Peyer's patch (tissue), 4 donors: ENCODE results near the gene TANGO2.

Experiments used
- CTCF ChIP-seq, 6 experiments: fragments of 450-650 bp in 4 of 6; fragments of 200-600 bp in 2 of 6; sonication (generic) in 1 of 6; IDR thresholded peaks; one replicate each; pipeline ENCODE4 v1.5.1; 2017 to 2019; ENCODE audit warnings: antibody characterized with exemption in 6 of 6, mild to moderate bottlenecking in 3 of 6, moderate library complexity in 1 of 6
- POLR2A ChIP-seq, 2 donors: fragments of 450-650 bp; IDR thresholded peaks; one replicate each; pipeline ENCODE4 v1.5.1; 2017; ENCODE audit warnings: antibody characterized with exemption in 2 of 2, mild to moderate bottlenecking in 2 of 2, moderate library complexity in 2 of 2

DNA sequence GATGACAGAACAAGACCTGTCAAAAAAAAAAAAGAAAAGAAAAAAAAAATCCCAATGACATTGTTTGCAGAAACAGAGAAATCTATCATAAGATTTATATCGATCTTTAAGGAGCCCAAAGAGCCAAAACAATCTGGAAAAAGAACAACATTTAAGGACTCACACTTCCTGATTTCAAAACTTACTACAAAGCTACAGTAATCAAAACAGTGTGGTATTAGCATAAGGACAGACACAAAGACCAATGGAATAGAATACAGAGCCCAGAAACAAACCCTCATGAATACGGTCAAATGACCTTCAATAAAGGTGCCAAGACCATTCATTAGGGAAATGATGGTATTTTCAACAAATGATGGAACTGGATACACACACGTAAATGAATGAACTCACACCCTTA lies 16.4 kb upstream of the TANGO2 start:
- TF ChIP-seq CTCF (IDR thresholded peaks at IDR 0.05) = no peak
- TF ChIP-seq POLR2A (IDR thresholded peaks at IDR 0.05) = no peak
